Activated CD8-positive, alpha-beta memory T cell treated with anti-CD3 and anti-CD28 coated beads for 48 hours (primary cell): ENCODE results near the gene COQ4.
"Not testable (repeated sequence)": the region's sequence is repeated elsewhere in the genome, so short reads cannot be mapped to it uniquely, and the experiment has no call there.

Experiments
- DNase-seq, 3 experiments: peaks; one replicate each; pipeline ENCODE4 v3.0.0-alpha.2; 2020; ENCODE audit warnings: low read depth in 2 of 3, low spot score in 2 of 3

COQ4 gene

GRCh38 chr9:128298535-128299482 lies 23.8 kb upstream of the COQ4 start:
- no peak for DNase-seq

- DNase-seq: no peak
Measured at GRCh38 chr9:128304136-128304970, 18.3 kb upstream of the COQ4 start.

- no peak for DNase-seq
Measured at GRCh38 chr9:128304971-128305288, 17.7 kb upstream of the COQ4 start.

GRCh38 chr9:128309551-128309950 lies 13.1 kb upstream of the COQ4 start:
- no peak for DNase-seq

- DNase-seq: no peak
Measured at GRCh38 chr9:128310461-128310860, 12.2 kb upstream of the COQ4 start.

GRCh38 chr9:128314697-128315096 lies 7.9 kb upstream of the COQ4 start:
- DNase-seq: no peak

GRCh38 chr9:128316421-128316820 lies 6.2 kb upstream of the COQ4 start:
- no peak for DNase-seq

GRCh38 chr9:128317629-128318028 lies 5.0 kb upstream of the COQ4 start:
- no peak for DNase-seq

- no peak for DNase-seq
Measured at GRCh38 chr9:128321343-128321742, 1.3 kb upstream of the COQ4 start.

- no peak for DNase-seq
Measured at GRCh38 chr9:128321879-128322403, 698 bp upstream of the COQ4 start.

GRCh38 chr9:128323212-128323730 lies 632 bp downstream of the COQ4 start:
- DNase-seq: no peak

- DNase-seq: no peak
Measured at GRCh38 chr9:128323791-128324190, 1.2 kb downstream of the COQ4 start.

- DNase-seq: no peak
Measured at GRCh38 chr9:128324401-128324800, 1.8 kb downstream of the COQ4 start.

- DNase-seq: no peak
Measured at GRCh38 chr9:128325629-128326028, 3.0 kb downstream of the COQ4 start.

GRCh38 chr9:128333451-128333869 lies 10.8 kb downstream of the COQ4 start:
- no peak for DNase-seq

GRCh38 chr9:128335161-128335560 lies 12.5 kb downstream of the COQ4 start:
- DNase-seq: no peak

GRCh38 chr9:128335914-128336313 lies 13.3 kb downstream of the COQ4 start:
- DNase-seq: no peak

GRCh38 chr9:128337936-128338335 lies 15.3 kb downstream of the COQ4 start:
- no peak for DNase-seq

- not testable (repeated sequence) for DNase-seq
Measured at GRCh38 chr9:128338852-128339614, 16.4 kb downstream of the COQ4 start.

GRCh38 chr9:128339761-128340690 lies 17.4 kb downstream of the COQ4 start, which contains the start of gene SLC27A4:
Gene SLC27A4 (plus strand): TSS chr9:128340527. CDS start chr9:128343133, 2,606 bp downstream.
- DNase-seq: peak; percentile 61 to 72 (median 62)
